Measurements from ENCODE around the gene SAT1.

SAT1 gene

DNA sequence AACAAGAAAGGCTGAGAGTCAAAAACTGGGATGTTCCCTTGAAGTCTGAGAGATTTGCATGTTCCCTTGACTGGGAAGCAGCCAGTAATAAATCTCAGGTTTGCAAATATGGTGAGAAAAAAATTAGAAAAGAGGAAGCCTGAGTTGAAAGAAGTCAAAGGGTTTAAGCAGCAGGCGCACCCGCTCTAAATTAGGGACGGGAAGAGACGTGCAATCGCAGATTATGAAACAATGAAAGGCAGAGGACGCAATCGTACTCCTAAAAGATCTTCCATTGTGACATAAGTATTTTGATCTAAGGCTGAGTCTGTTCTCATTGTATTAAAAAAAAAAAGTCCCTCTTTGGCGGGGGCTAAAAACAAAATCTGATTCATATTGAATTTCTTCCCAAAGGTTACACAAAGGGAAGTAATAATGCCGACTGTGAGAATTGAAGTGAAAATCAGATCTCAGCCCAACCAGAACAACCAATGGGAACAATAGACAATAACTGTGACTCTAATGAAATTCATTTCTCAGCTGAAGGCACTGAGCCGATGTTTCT lies 28.2 kb downstream of the SAT1 start:
- Histone ChIP-seq H3K27ac (no peak overlapping the region), H3K4me3 (no peak overlapping the region)
- TF ChIP-seq CTCF (IDR thresholded peaks at IDR 0.05) = no peak
- DNase-seq (ENCODE audit: low spot score) = no peak

DNA sequence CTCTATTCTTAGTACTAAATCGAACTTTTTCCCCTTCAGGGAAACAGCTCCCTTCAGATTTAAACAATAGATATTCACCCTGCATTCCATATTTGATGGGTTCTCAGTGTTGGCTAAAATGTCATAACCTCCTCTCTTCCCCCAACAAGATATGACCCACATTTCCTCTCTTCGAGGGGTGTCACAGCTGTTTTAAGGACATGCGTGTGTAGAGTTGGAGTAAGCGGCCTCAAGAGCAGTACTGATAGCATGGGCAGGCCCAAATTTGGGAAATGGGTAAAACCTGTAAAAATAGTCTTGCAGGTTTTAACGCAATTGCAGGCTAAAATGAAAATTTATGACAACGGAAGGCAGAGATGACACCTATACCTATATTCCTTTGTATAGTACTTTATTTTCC lies 28.7 kb downstream of the SAT1 start:
- no peak overlapping the region for H3K27ac ChIP-seq
- TF ChIP-seq CTCF (IDR thresholded peaks at IDR 0.05) = no peak
- DNase-seq (ENCODE audit: low spot score) = no peak
- H3K4me3 ChIP-seq = no peak overlapping the region

- DNase-seq (ENCODE audit: low spot score) = no peak
- no peak for TF ChIP-seq CTCF (IDR thresholded peaks at IDR 0.05)
- no peak overlapping the region for H3K27ac ChIP-seq
- no peak overlapping the region for H3K4me3 ChIP-seq
Observed at GRCh38 chrX:23813808-23814207, 30.8 kb downstream of the SAT1 start.

DNA sequence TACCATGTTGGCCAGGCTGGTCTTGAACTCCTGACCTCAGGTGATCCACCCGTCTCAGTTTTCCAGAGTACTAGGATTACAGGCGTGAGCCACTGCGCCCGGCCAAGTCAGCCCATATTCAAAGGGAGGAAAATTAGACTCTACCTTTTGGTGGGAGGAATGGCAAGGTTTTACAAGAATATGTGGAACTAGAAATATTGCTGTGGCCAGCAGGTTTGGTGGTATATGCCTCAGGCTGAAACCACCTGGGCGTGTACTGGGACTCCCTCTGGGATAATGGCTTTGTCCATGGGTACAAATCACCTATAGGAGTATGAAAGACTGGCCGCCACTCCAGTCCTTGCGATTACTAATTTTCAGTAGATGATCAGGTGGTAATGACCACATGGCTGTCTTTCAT lies 32.4 kb downstream of the SAT1 start:
- DNase-seq (ENCODE audit: low spot score) = no peak
- TF ChIP-seq CTCF (IDR thresholded peaks at IDR 0.05) = no peak

GRCh38 chrX:23816179-23816578 lies 33.2 kb downstream of the SAT1 start:
- TF ChIP-seq CTCF (IDR thresholded peaks at IDR 0.05) = no peak
- Histone ChIP-seq H3K4me3 (no peak overlapping the region), H3K27ac (no peak overlapping the region)
- DNase-seq (ENCODE audit: low spot score) = no peak

More for the DNA sequence above, 32.4 kb downstream of the SAT1 start:
- Histone ChIP-seq H3K4me3 (no peak overlapping the region), H3K27ac (no peak overlapping the region)

DNA sequence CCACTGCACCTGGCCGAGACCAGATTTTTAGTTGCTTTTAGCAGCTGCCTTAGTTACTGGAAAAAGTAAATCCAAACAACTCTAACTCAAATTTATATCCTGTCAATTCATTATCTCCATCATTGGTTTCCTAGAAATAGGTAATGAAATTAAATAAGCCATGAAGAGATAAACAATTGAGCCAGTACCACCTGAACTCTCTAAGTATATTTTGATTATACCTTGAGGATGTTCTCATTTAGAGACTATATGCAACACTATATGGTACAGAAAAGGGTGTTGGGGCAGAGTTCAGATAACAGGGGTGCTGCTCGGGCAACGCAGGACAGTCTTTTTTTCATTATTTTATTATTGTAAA lies 35.0 kb downstream of the SAT1 start:
- DNase-seq (ENCODE audit: low spot score) = no peak
- TF ChIP-seq CTCF (IDR thresholded peaks at IDR 0.05) = no peak
- Histone ChIP-seq H3K27ac (no peak overlapping the region), H3K4me3 (no peak overlapping the region)

DNA sequence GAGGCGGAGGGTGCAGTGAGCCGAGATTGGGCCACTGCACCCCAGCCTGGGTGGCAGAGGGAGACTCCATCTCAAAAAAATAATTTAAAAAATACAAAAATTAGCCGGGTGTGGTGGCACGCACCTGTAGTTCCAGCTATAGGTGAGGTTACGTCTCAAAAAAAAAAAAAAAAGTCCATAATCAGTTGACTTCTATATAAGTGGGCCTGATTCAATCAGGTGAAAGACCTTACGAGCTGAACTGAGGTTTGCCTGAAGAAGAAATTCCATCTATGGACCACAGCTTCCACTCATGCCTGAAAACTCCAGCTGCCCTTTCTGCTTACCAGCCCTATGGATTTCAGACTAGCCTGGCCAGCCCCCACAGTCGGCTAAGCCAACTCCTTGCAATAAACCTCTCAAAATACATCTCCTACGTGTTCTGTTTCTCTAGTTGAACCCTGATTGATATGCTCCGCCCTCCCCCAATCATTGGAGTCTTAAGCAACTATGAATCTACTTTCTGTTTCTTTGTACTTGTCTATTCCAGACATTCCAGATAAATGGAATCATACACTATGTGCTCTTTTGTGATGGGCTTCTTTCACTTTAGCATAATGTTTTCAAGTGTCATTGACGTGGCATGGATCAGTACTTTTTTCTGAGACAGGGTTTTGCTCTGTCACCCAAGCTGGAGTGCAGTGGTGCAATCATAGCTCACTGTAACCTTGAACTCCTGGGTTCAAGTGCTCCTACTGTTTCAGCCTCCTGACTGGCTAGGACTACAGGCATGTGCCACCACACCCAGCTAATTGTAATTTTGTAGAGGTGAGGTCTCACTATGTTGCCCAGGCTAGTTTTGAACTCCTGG lies 36.6 kb downstream of the SAT1 start:
- H3K27ac ChIP-seq = no peak overlapping the region
- DNase-seq (ENCODE audit: low spot score) = no peak
- no peak overlapping the region for H3K4me3 ChIP-seq
- no peak for TF ChIP-seq CTCF (IDR thresholded peaks at IDR 0.05)

Measured in coronary artery (tissue), 2 donors.